KOPT-K1 (cell line): ENCODE measurements around the gene TMC7.
"Not testable (repeated sequence)": the region's sequence is repeated elsewhere in the genome, so short reads cannot be mapped to it uniquely, and the experiment has no call there.

Experiments used
- H3K27ac ChIP-seq: fragments of 200-600 bp; sonication (generic); 2 replicates; pipeline ENCODE4 v1.5.1; 2016; ENCODE audit warnings: antibody characterized with exemption, mild to moderate bottlenecking, low read depth, low read length; ENCODE audit not compliant: poor library complexity, severe bottlenecking
- H3K36me3 ChIP-seq: fragments of 200-600 bp; sonication (generic); 2 replicates; pipeline ENCODE4 v1.5.1; 2017; ENCODE audit warnings: antibody characterized with exemption, mild to moderate bottlenecking, low read length, moderate library complexity; ENCODE audit not compliant: insufficient read depth
- H3K9me3 ChIP-seq: fragments of 200-600 bp; sonication (generic); 2 replicates; pipeline ENCODE4 v1.5.1; 2017; ENCODE audit warnings: antibody characterized with exemption, low read length, mild to moderate bottlenecking; ENCODE audit not compliant: insufficient read depth, poor library complexity, severe bottlenecking

TMC7 gene

GRCh38 chr16:18959031-18959505 is 24.7 kb upstream of the TMC7 start:
- no peaks in the 10 kb centered on the region for H3K36me3 ChIP-seq
- H3K27ac ChIP-seq: no peak overlapping the region
- no peaks in the 10 kb centered on the region for H3K9me3 ChIP-seq

- no peaks in the 10 kb centered on the region for H3K36me3 ChIP-seq
- H3K9me3 ChIP-seq: no peaks in the 10 kb centered on the region
- H3K27ac ChIP-seq: no peak overlapping the region
Observed at GRCh38 chr16:18965555-18965954, 18.2 kb upstream of the TMC7 start.

- Histone ChIP-seq H3K36me3 (no peaks in the 10 kb centered on the region), H3K9me3 (no peaks in the 10 kb centered on the region), H3K27ac (no peak overlapping the region)
Observed at GRCh38 chr16:18966791-18967190, 16.9 kb upstream of the TMC7 start.

DNA sequence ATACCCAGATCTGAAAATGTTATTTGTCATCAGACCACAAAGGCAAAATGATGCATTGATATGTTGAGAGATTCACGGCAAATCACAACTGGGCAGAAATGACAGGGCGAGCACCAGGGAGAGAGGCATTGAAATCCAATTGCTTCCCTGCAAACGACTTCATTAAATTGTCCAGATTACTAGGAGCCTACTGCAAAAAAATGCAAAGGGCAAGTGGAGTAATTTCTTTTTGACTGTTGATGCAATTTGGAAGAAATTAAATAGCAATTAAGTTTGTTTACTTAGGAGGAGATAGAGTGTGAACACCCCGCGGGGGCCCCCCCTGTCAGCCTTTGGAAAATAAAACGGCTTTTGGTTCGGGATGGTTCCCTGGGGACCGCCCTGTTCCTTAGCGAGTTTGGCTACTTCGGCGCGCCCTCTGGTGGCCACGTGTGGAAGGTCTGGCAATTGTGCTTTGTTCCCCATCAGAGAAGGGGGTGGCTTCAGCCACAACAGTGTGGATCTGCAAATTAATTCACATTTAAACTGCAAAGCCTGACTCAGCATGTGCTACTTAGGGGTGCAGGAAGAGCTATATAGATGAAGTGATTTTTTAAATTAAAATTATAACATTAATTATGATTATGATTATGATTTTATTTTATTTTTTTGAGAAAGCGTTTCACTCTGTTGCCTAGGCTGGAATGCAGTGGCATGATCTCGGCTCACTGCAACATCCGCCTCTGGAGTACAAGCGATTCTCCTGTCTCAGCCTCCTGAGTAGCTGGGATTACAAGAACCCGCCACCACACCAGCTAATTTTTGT is 14.5 kb upstream of the TMC7 start:
- Histone ChIP-seq H3K27ac (no peak overlapping the region), H3K36me3 (no peaks in the 10 kb centered on the region), H3K9me3 (no peaks in the 10 kb centered on the region)

- H3K36me3 ChIP-seq: no peaks in the 10 kb centered on the region
- no peak overlapping the region for H3K27ac ChIP-seq
- H3K9me3 ChIP-seq: no peaks in the 10 kb centered on the region
Observed at GRCh38 chr16:18969855-18970240, 13.9 kb upstream of the TMC7 start.

GRCh38 chr16:18975109-18975508 is 8.6 kb upstream of the TMC7 start:
- H3K9me3 ChIP-seq: no peaks in the 10 kb centered on the region
- H3K36me3 ChIP-seq: no peaks in the 10 kb centered on the region
- H3K27ac ChIP-seq: no peak overlapping the region

DNA sequence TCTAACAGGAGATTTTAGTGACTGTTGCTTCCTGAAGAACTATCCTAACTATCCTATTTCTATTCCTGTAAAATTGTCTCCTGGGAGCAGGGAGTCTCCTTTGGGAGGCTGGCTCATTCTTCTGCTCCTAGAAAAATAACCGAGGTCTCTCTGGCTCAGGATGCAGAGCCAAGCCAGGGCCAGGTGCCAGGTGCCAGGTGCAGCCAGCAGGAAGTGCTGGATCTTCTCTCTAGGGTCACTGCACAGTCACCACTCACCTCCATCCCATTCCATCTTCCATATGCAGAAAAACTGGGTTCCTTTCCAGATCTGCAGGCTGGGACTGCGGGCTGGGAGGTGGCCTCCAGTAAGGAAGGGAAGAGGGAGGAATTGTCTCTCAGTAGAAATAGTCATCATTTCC is 3.8 kb upstream of the TMC7 start:
- no peaks in the 10 kb centered on the region for H3K9me3 ChIP-seq

DNA sequence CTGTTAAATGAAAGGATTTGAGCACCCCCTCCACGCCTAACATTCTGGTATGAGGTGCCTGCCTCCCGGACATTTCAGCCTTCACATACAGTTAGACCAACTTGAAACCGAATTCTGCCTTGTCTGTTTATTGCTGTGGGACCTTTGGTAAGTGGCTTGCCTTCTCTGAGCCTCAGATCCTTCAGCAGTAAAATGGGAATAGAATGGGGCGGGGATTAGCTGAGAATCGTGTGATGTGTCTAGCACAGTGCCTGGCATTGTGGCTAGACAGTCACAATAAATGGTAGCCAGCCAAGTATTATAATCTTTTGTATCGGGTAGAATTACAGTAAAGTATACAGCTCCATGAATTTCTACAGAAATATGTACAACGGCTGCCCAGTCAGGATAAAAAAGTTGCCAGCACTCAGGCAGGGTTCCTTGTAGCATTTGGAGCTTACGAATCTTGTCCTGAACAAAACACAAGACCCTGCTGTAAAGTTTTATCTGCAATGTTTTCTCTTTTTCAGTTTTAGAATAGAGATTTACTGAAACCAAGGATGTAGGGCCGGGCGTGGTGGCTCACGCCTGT is 786 bp downstream of the TMC7 start:
- Histone ChIP-seq H3K36me3 (no peaks in the 10 kb centered on the region), H3K27ac (no peak overlapping the region), H3K9me3 (no peaks in the 10 kb centered on the region)

More for the DNA sequence above, 3.8 kb upstream of the TMC7 start:
- Histone ChIP-seq H3K36me3 (no peaks in the 10 kb centered on the region), H3K27ac (no peak overlapping the region)

- H3K9me3 ChIP-seq, H3K36me3 ChIP-seq, H3K27ac ChIP-seq: not testable (repeated sequence)
Observed at GRCh38 chr16:18985256-18985655, 1.5 kb downstream of the TMC7 start.

GRCh38 chr16:18991731-18992130 is 8.0 kb downstream of the TMC7 start:
- H3K27ac ChIP-seq, H3K9me3 ChIP-seq, H3K36me3 ChIP-seq: not testable (repeated sequence)

DNA sequence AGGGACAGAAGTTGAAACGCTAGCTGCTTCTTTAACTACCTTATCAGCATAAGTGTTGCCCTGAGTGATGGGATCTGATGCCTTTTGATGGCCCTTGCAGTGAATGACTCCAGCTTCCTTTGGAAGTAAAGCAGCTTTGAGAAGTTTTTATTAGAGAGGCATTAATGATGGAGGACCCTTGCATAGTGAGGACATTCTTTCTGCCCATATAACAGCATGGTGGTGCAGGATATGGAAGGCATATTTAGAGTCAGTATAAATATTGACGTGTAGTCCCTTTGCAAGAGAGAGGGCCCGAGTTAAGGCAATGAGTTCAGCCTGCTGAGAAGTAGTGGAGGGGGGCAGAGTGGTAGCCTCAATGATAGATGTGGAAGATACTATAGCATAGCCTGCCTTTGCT is 9.8 kb downstream of the TMC7 start:
- not testable (repeated sequence) for H3K36me3 ChIP-seq, H3K9me3 ChIP-seq, H3K27ac ChIP-seq

- H3K36me3 ChIP-seq, H3K9me3 ChIP-seq, H3K27ac ChIP-seq: not testable (repeated sequence)
Observed at GRCh38 chr16:18994181-18994580, 10.4 kb downstream of the TMC7 start.

DNA sequence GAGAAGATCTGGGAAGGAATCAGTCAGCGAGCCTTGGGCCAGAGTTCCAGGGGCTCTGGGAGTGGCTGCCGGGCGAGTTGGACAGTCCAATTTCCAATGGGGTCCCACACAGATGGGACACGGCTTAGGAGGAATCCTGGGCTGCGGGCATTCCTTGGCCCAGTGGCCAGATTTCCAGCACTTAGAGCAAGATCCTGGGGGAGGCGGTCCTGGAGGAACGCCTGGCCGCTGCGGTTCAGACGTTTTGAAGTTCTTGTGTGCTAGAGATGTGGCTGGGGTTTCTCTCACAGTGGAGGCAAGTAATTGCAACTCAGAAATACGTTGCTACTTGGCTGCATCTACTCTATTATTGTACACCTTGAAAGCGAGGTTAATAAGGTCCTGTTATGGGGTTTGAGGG is 11.7 kb downstream of the TMC7 start:
- not testable (repeated sequence) for H3K36me3 ChIP-seq, H3K9me3 ChIP-seq, H3K27ac ChIP-seq

- not testable (repeated sequence) for H3K36me3 ChIP-seq, H3K27ac ChIP-seq, H3K9me3 ChIP-seq
Observed at GRCh38 chr16:18996536-18996935, 12.8 kb downstream of the TMC7 start.

GRCh38 chr16:18997001-18997400 is 13.3 kb downstream of the TMC7 start:
- H3K27ac ChIP-seq, H3K9me3 ChIP-seq, H3K36me3 ChIP-seq: not testable (repeated sequence)

GRCh38 chr16:18999045-18999393 is 15.3 kb downstream of the TMC7 start:
- Histone ChIP-seq H3K9me3 (no peaks in the 10 kb centered on the region), H3K36me3 (no peaks in the 10 kb centered on the region), H3K27ac (no peak overlapping the region)
